HepG2 (cell line): ENCODE measurements around the gene NFIC. TPM values are rescaled to one million over a fixed set of nuclear protein-coding genes. Genes with fewer than 3 reads are reported as not detected.
A peak's percentile ranks its signal among the peaks of the same experiment; 100 is the strongest.

ENCODE experiments used
- FOXP4 ChIP-seq: sonication (generic); formaldehyde crosslinking; IDR thresholded peaks from 2 replicates; pipeline ENCODE4 v1.4.0; 2020; ENCODE audit warnings: missing genetic modification reagents
- HMGXB4 ChIP-seq, 2 experiments: sonication (generic) in 1 of 2; formaldehyde crosslinking in 1 of 2; IDR thresholded peaks; 2 replicates each; pipeline versions ENCODE4 v1.4.0 to v1.6.1; 2018 to 2020; ENCODE audit warnings: missing genetic modification reagents in 2 of 2, borderline replicate concordance in 1 of 2, low read depth in 1 of 2, mild to moderate bottlenecking in 1 of 2, missing biosample characterization in 1 of 2
- NFYB ChIP-seq: sonication (generic); formaldehyde crosslinking; IDR thresholded peaks from 2 replicates; pipeline ENCODE4 v1.4.0; 2020; ENCODE audit warnings: missing genetic modification reagents
- PCBP2 ChIP-seq: fragments of 200-400 bp; formaldehyde crosslinking; optimal IDR thresholded peaks from 2 replicates; pipeline ENCODE3; 2018; ENCODE audit warnings: low read length, low read depth; ENCODE audit not compliant: poor library complexity, severe bottlenecking
- RORA ChIP-seq: sonication (generic); formaldehyde crosslinking; IDR thresholded peaks from 2 replicates; pipeline ENCODE4 v1.5.0; 2020; ENCODE audit warnings: mild to moderate bottlenecking, missing genetic modification reagents, moderate library complexity
- SP2 ChIP-seq: sonication (generic); formaldehyde crosslinking; IDR thresholded peaks from 2 replicates; pipeline ENCODE4 v1.5.1; 2020; ENCODE audit warnings: mild to moderate bottlenecking, missing genetic modification reagents
- ZNF251 ChIP-seq: sonication (generic); formaldehyde crosslinking; IDR thresholded peaks from 2 replicates; pipeline ENCODE4 v1.9.0; 2021; ENCODE audit warnings: mild to moderate bottlenecking, missing genetic modification reagents
- ZNF468 ChIP-seq: sonication (generic); formaldehyde crosslinking; IDR thresholded peaks from 2 replicates; pipeline ENCODE4 v1.8.0; 2022; ENCODE audit warnings: mild to moderate bottlenecking, moderate library complexity, missing genetic modification reagents
- ZNF740 ChIP-seq: sonication (generic); formaldehyde crosslinking; IDR thresholded peaks from 2 replicates; pipeline ENCODE4 v1.4.0; 2020; ENCODE audit warnings: missing genetic modification reagents
- ZSCAN12 ChIP-seq: sonication (generic); formaldehyde crosslinking; IDR thresholded peaks from 2 replicates; pipeline ENCODE4 v1.9.0; 2021; ENCODE audit warnings: mild to moderate bottlenecking, missing genetic modification reagents
- ZZZ3 ChIP-seq: sonication (generic); formaldehyde crosslinking; IDR thresholded peaks from 2 replicates; pipeline ENCODE4 v1.4.0; 2020; ENCODE audit warnings: missing genetic modification reagents, mild to moderate bottlenecking, borderline replicate concordance
- polyA plus RNA-seq, 8 experiments: library from polyadenylated mRNA; depleted of rRNA in 3 of 8; stranded (reverse) in 7 of 8; unstranded in 1 of 8; fragments of >200 nt; fragmentation: Illumina TruSeq in 4 of 8; extraction: Trizol in 4 of 8; gene quantifications; 2 replicates each; pipeline versions ENCODE4 v1.2.1 to v1.2.3, GENCODE V29; 2011 to 2016; ENCODE audit warnings: low read depth in 4 of 8, missing spikeins in 1 of 8, mixed read lengths in 1 of 8; ENCODE audit not compliant: insufficient read depth in 1 of 8
- total RNA-seq, 5 experiments: library from RNA; depleted of rRNA; stranded (reverse); fragments of >200 nt; fragmentation: Illumina TruSeq; extraction: Trizol; gene quantifications; 2 replicates each; pipeline ENCODE4 v1.2.3, GENCODE V29; 2016; ENCODE audit warnings: low read depth in 1 of 5
- TF ChIP-seq, protein P1 (sequence below): sonication (generic); formaldehyde crosslinking; IDR thresholded peaks from 2 replicates; pipeline ENCODE4 v1.8.1; 2023; ENCODE audit warnings: mild to moderate bottlenecking, missing genetic modification reagents

The NFIC gene
- total and polyA plus RNA-seq, 2 of the 13 experiments (the other 11 are each of a cell fraction or from before 2014, with no cell fraction given), result 1.3 to 2.5 TPM

DNA sequence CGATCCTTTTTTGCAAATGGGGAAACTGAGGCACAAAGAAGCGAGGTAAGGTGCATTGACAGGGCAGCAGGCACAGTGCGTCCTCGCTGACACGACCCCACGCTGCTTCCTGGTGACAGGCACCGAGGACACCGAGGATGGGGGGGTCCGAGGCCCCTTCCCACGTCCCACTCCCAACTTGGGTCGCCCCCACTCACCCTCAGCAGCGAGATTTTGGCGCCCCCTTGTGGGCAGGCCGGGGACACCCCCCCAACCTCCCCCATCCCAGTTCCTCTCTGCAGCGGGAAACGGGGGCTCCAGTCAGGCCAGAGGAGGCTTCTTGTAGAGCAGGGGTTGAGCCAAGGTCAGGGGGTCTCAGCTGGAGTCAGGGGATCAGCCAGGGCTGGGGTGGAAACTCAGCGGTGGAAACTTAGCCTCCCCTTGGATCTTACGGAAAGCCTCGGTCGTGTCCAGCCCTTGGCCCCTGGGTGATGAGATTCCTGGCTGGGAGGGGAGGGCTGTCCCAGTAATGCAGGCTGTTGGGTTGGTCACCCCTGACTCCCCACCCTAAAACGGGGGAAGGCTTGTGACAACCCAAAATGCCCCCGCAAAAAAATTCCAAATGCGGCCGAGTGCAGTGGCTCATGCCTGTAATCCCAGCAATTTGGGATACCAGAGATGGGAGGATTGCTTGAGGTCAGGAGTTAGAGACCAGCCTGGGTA, 105.7 kb downstream of the NFIC start (continued):
- TF ChIP-seq ZSCAN12 (CRISPR knock-in tag) (no peak), FOXP4 (CRISPR knock-in tag) (no peak), HMGXB4 (CRISPR knock-in tag; IDR thresholded peaks at IDR 0.05; ENCODE audit: borderline replicate concordance in 1 of 2, low read depth in 1 of 2) (peak in 1 of 2 experiments; percentile 18; a peak in 1 of 4 replicates), ZNF468 (CRISPR knock-in tag) (no peak), PCBP2 (no peak), NFYB (no peak), RORA (no peak), ZNF251 (CRISPR knock-in tag) (no peak), ZNF740 (peak; percentile 99), ZZZ3 (no peak), SP2 (no peak)
- TF ChIP-seq, protein P1, sequence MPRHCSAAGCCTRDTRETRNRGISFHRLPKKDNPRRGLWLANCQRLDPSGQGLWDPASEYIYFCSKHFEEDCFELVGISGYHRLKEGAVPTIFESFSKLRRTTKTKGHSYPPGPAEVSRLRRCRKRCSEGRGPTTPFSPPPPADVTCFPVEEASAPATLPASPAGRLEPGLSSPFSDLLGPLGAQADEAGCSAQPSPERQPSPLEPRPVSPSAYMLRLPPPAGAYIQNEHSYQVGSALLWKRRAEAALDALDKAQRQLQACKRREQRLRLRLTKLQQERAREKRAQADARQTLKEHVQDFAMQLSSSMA (CRISPR knock-in tag), result no peak
